Measurements from ENCODE around the gene LDLRAD3. TPM values are rescaled to one million over a fixed set of nuclear protein-coding genes. Genes with fewer than 3 reads are reported as not detected.

Gene LDLRAD3
- total RNA-seq, 1 experiment from 2014 or later: 12.1 TPM

GRCh38 chr11:36210529-36210928 lies 266.7 kb downstream of the LDLRAD3 start:
- peaks cover 0 to 4% (median 0%) of the 10 kb centered on the region in 3 experiments; a peak in 2 of 7 replicates for H3K36me3 Mint-ChIP-seq (ENCODE audit: insufficient read depth in 1 of 3, low read depth in 3 of 3)
- Histone ChIP-seq H3K23me2 (ENCODE audit: insufficient read length, low read depth, low read length, poor library complexity, severe bottlenecking) (no peaks in the 10 kb centered on the region), H3K4me2 (ENCODE audit: insufficient read depth, insufficient read length, low read length) (no peak overlapping the region), H3K23ac (ENCODE audit: insufficient read length, low read depth, low read length) (no peak overlapping the region), H2BK20ac (ENCODE audit: low read depth, low read length, poor library complexity, severe bottlenecking) (no peak overlapping the region), H4K91ac (ENCODE audit: insufficient read length, low read depth, low read length) (no peak overlapping the region), H2AFZ (ENCODE audit: low read length) (no peak overlapping the region), H3K4me1 (ENCODE audit: insufficient read depth, low read length) (no peaks in the 10 kb centered on the region), H3K18ac (ENCODE audit: insufficient read length, low read depth, low read length) (no peak overlapping the region), H3T11ph (ENCODE audit: low read length) (no peak overlapping the region), H2BK15ac (ENCODE audit: low read depth, low read length) (no peak overlapping the region), H2BK5ac (ENCODE audit: insufficient read length, low read length) (no peak overlapping the region), H2BK12ac (ENCODE audit: insufficient read length, low read depth, low read length) (no peak overlapping the region), H3K4ac (ENCODE audit: low read depth, low read length) (no peak overlapping the region), H2BK120ac (ENCODE audit: low read depth, low read length, poor library complexity, severe bottlenecking) (no peak overlapping the region), H3K79me2 (ENCODE audit: insufficient read depth, low read length) (no peaks in the 10 kb centered on the region), H4K8ac (replicated peaks; ENCODE audit: insufficient read length, low read depth, low read length) (no peak overlapping the region), H3K14ac (ENCODE audit: insufficient read depth, low read length) (no peak overlapping the region), H3K27me3 (ENCODE audit: insufficient read depth, low read length) (no peaks in the 10 kb centered on the region), H3K9ac (ENCODE audit: extremely low read depth, insufficient read length, low read length) (no peak overlapping the region), H3K79me1 (ENCODE audit: insufficient read depth, low read depth, low read length, poor library complexity, severe bottlenecking) (no peaks in the 10 kb centered on the region), H3K56ac (ENCODE audit: insufficient read length, low read depth, low read length) (no peak overlapping the region), H4K20me1 (ENCODE audit: control insufficient read depth, insufficient read depth, insufficient read length) (no peaks in the 10 kb centered on the region), H3K9me3 (ENCODE audit: control insufficient read depth, low read depth, low read length) (no peaks in the 10 kb centered on the region), H4K5ac (ENCODE audit: insufficient read length, low read depth, low read length) (no peak overlapping the region), H3K27ac (ENCODE audit: insufficient read length, low read depth, low read length) (no peak overlapping the region), H2AK5ac (ENCODE audit: insufficient read length, low read length) (no peak overlapping the region)
- peaks cover 1% of the 10 kb centered on the region; the same call in 1 of the 2 replicates for H3K27me3 Mint-ChIP-seq (ENCODE audit: low read depth)
- no peaks in the 10 kb centered on the region for H3K9me3 Mint-ChIP-seq
- no peak overlapping the region; a peak in 1 of 7 replicates for H3K27ac Mint-ChIP-seq
- peaks cover 13 to 24% of the 10 kb centered on the region in 2 experiments for H3K4me1 Mint-ChIP-seq
- no peak overlapping the region for H3K4me3 Mint-ChIP-seq
- DNase-seq: no peak
- WGBS (ENCODE audit: extremely low coverage, insufficient read length, low lambda C conversion rate): no CpG with 5 or more reads among the region's 2 CpGs
- no peak for TF ChIP-seq CTCF (conservative IDR thresholded peaks at IDR 0.05)
